ENCODE data around the gene RNF141. TPM values are rescaled to one million over a fixed set of nuclear protein-coding genes. Genes with fewer than 3 reads are reported as not detected.

Gene RNF141
- total RNA-seq, 1 donor from 2014 or later: 21.7 TPM

GRCh38 chr11:10480026-10480425 lies 61.0 kb downstream of the RNF141 start:
- no peak for DNase-seq (ENCODE audit: low read depth)
- no peak overlapping the region for H3K4me3 ChIP-seq (ENCODE audit: low read depth, low read length)
- no peak for TF ChIP-seq CTCF (conservative IDR thresholded peaks at IDR 0.05; ENCODE audit: low read depth, low read length)

GRCh38 chr11:10478574-10479550 lies 62.1 kb downstream of the RNF141 start:
- no peak for TF ChIP-seq CTCF (conservative IDR thresholded peaks at IDR 0.05; ENCODE audit: low read depth, low read length)
- no peak overlapping the region for H3K4me3 ChIP-seq (ENCODE audit: low read depth, low read length)
- no peak for DNase-seq (ENCODE audit: low read depth)

GRCh38 chr11:10478066-10478465 lies 62.9 kb downstream of the RNF141 start:
- no peak for TF ChIP-seq CTCF (conservative IDR thresholded peaks at IDR 0.05; ENCODE audit: low read depth, low read length)
- no peak for DNase-seq (ENCODE audit: low read depth)
- no peak overlapping the region for H3K4me3 ChIP-seq (ENCODE audit: low read depth, low read length)

GRCh38 chr11:10477690-10478046 lies 63.3 kb downstream of the RNF141 start:
- DNase-seq (ENCODE audit: low read depth): no peak
- no peak for TF ChIP-seq CTCF (conservative IDR thresholded peaks at IDR 0.05; ENCODE audit: low read depth, low read length)
- H3K4me3 ChIP-seq (ENCODE audit: low read depth, low read length): no peak overlapping the region

- no peak for DNase-seq (ENCODE audit: low read depth)
- no peak for TF ChIP-seq CTCF (conservative IDR thresholded peaks at IDR 0.05; ENCODE audit: low read depth, low read length)
- no peak overlapping the region for H3K4me3 ChIP-seq (ENCODE audit: low read depth, low read length)
Observed at GRCh38 chr11:10476927-10477689, 63.9 kb downstream of the RNF141 start.

- no peak overlapping the region for H3K4me3 ChIP-seq (ENCODE audit: low read depth, low read length)
- no peak for DNase-seq (ENCODE audit: low read depth)
- no peak for TF ChIP-seq CTCF (conservative IDR thresholded peaks at IDR 0.05; ENCODE audit: low read depth, low read length)
Observed at GRCh38 chr11:10476342-10476741, 64.6 kb downstream of the RNF141 start.

Data from epithelial cell of proximal tubule (primary cell).